Bronchial smooth muscle cell (primary cell): Measurements from ENCODE around the gene TELO2. TPM values are rescaled to one million over a fixed set of nuclear protein-coding genes. Genes with fewer than 3 reads are reported as not detected.

Experiments
- total RNA-seq: library from RNA; depleted of rRNA; stranded (reverse); fragments of >200 nt; gene quantifications from 2 replicates; pipeline ENCODE4 v1.2.1, GENCODE V29; 2014

Gene TELO2
- total RNA-seq = 9.5 and 9.7 TPM in 2 replicates

GRCh38 chr16:1492923-1493745 is at the start of gene TELO2:
Gene TELO2 (plus strand): TSS chr16:1493360. CDS start chr16:1494282, 922 bp downstream.

GRCh38 chr16:1443980-1444729 is 49.0 kb upstream of the TELO2 start, which contains the start of gene CCDC154:
Gene CCDC154 (minus strand): TSS chr16:1444556. CDS start chr16:1444322, 234 bp downstream.

GRCh38 chr16:1474796-1475551 is 18.2 kb upstream of the TELO2 start, which contains the start of gene CLCN7:
Gene CLCN7 (minus strand): TSS chr16:1475028. CDS start chr16:1474974, 54 bp downstream.

GRCh38 chr16:1488619-1489018 is 4.5 kb upstream of the TELO2 start, which contains the start of gene PTX4:
Gene PTX4 (minus strand): TSS chr16:1488944. CDS start chr16:1488909, 35 bp downstream.

GRCh38 chr16:1533443-1533951 is 40.3 kb downstream of the TELO2 start, which contains the start of gene TMEM204:
Gene TMEM204 (plus strand): TSS chr16:1533666. CDS start chr16:1534276, 610 bp downstream.

Other genes starting within 250 kb of the TELO2 start
- gene TPSD1, start 237.3 kb upstream of the TELO2 start, total RNA-seq = not detected in 2 replicates
- 35.6 and 35.7 TPM in 2 replicates for gene UBE2I, start 183.7 kb upstream of the TELO2 start, total RNA-seq
- gene BAIAP3, start 159.7 kb upstream of the TELO2 start, total RNA-seq = 0.32 and 0.34 TPM in 2 replicates
- 48.5 and 67.5 TPM in 2 replicates for gene TSR3, start 141.5 kb upstream of the TELO2 start, total RNA-seq
- 45.9 and 58.0 TPM in 2 replicates for gene GNPTG, start 141.4 kb upstream of the TELO2 start, total RNA-seq
- 5.2 and 7.2 TPM in 2 replicates for gene UNKL, start 78.7 kb upstream of the TELO2 start, total RNA-seq
- gene UQCC4, start 72.6 kb upstream of the TELO2 start, total RNA-seq = 12.6 and 18.4 TPM in 2 replicates
- not detected in 2 replicates for gene PERCC1, start 62.3 kb upstream of the TELO2 start, total RNA-seq
- 0.32 and 0.43 TPM in 2 replicates for gene CCDC154, start 48.8 kb upstream of the TELO2 start, total RNA-seq
- gene CLCN7, start 18.3 kb upstream of the TELO2 start, total RNA-seq = 58.9 and 65.9 TPM in 2 replicates
- not detected in 2 replicates for gene PTX4, start 4.4 kb upstream of the TELO2 start, total RNA-seq
- 4.6 and 12.3 TPM in 2 replicates for gene TMEM204, start 40.3 kb downstream of the TELO2 start, total RNA-seq
- gene IFT140, start 118.7 kb downstream of the TELO2 start, total RNA-seq = 40.7 and 63.3 TPM in 2 replicates
- 4.3 and 6.4 TPM in 2 replicates for gene CRAMP1, start 119.0 kb downstream of the TELO2 start, total RNA-seq
- 7.3 and 12.8 TPM in 2 replicates for gene JPT2, start 184.9 kb downstream of the TELO2 start, total RNA-seq
- gene MAPK8IP3, start 212.8 kb downstream of the TELO2 start, total RNA-seq = 47.4 and 52.1 TPM in 2 replicates